ENCODE data around the gene CCDC57.
"Not testable (repeated sequence)": the region's sequence is repeated elsewhere in the genome, so short reads cannot be mapped to it uniquely, and the experiment has no call there.

DNA sequence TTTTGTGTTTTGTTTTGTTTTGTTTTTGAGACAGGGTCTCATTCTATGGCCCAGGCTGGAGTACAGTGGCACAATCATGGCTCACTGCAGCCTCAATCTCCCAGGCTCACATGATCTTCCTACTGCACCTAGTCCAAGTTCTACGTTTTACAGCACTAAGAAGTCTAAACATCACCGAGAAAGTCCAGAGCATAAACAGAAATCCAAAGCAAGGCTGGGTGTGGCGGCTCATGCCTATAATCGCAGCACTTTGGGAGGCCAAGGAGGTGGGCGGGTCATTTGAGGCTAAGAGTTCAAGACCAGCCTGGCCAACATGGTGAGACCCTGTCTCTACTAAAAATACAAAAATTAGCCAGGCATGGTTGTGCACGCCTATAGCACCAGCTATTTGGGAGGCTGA is 19.6 kb downstream of the CCDC57 start:
- TF ChIP-seq CTCF (conservative IDR thresholded peaks at IDR 0.05); EZH2 (IDR thresholded peaks at IDR 0.05; ENCODE audit: low read depth): not testable (repeated sequence)

Measured in PC-9 (cell line).